Activated CD4-positive, alpha-beta memory T cell treated with anti-CD3 and anti-CD28 coated beads, Interleukin-2, amount 10 ng/mL, durations not matched to agents 7 days and 5 days (primary cell): Measurements from ENCODE around the gene BTAF1. TPM values are rescaled to one million over a fixed set of nuclear protein-coding genes. Genes with fewer than 3 reads are reported as not detected.
A peak's percentile ranks its signal among the peaks of the same experiment; 100 is the strongest.
"Not testable (repeated sequence)": the region's sequence is repeated elsewhere in the genome, so short reads cannot be mapped to it uniquely, and the experiment has no call there.

ENCODE experiments used
- CTCF ChIA-PET: fragments of 350-600 bp; sonication (Branson Sonifier 250); formaldehyde crosslinking; loops from one replicate; lab custom pipeline; 2021; ENCODE audit warnings: antibody characterized with exemption, inconsistent platforms; lab: Charles Lee
- POLR2A ChIA-PET: fragments of 350-600 bp; sonication (Branson Sonifier 250); formaldehyde crosslinking; loops from one replicate; lab custom pipeline; 2021; ENCODE audit warnings: antibody characterized with exemption; lab: Charles Lee
- DNase-seq: peaks from one replicate; pipeline ENCODE4 v3.0.0-alpha.2; 2020
- H3K27ac Mint-ChIP-seq: one replicate; pipeline ENCODE4 v1.8.0; 2021; ENCODE audit warnings: mild to moderate bottlenecking, mixed read lengths
- H3K27me3 Mint-ChIP-seq: one replicate; pipeline ENCODE4 v1.8.0; 2021; ENCODE audit warnings: mixed read lengths
- H3K36me3 Mint-ChIP-seq: one replicate; pipeline ENCODE4 v1.8.0; 2021; ENCODE audit warnings: low read depth, mixed read lengths
- H3K4me1 Mint-ChIP-seq: one replicate; pipeline ENCODE4 v1.8.0; 2021; ENCODE audit warnings: mixed read lengths
- H3K4me3 Mint-ChIP-seq: one replicate; pipeline ENCODE4 v1.8.0; 2021; ENCODE audit warnings: mild to moderate bottlenecking, mixed read lengths
- H3K9me3 Mint-ChIP-seq: one replicate; pipeline ENCODE4 v1.8.0; 2021; ENCODE audit warnings: mixed read lengths
- total RNA-seq, 2 experiments: library from RNA; stranded (reverse); gene quantifications; one replicate each; pipeline ENCODE4 v1.2.3, GENCODE V29; 2021

The BTAF1 gene
- total RNA-seq, 2 experiments from 2014 or later, result 51.3 to 54.9 TPM

DNA sequence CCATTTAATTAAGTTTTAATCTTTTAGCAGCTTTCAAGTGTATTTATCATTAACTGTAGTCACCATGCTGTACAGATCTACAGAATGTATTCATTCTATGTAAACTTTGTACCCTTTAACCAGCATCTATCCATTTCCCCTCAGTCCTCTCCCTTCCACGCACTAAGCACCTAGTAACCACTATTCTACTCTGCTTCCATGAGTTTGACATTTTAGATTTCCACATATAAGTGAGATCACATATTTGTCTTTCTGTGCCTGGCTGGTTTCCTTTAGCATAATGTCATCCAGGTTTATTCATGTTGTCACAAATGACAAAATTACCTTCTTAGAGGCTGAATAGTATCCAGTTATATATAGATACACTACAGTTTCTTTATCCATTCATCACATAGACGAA lies 79.7 kb downstream of the BTAF1 start:
- no peaks in the 10 kb centered on the region for H3K4me1 Mint-ChIP-seq
- H3K27me3 Mint-ChIP-seq, result no peaks in the 10 kb centered on the region
- POLR2A ChIA-PET, result interaction anchor here (0.7 kb wide), 1 partner anchor 125 kb away, joined by 3 read pairs; no protein-coding TSS in a partner anchor
- peaks cover 71% of the 10 kb centered on the region for H3K36me3 Mint-ChIP-seq
- H3K4me3 Mint-ChIP-seq, result no peak overlapping the region
- DNase-seq, result no peak
- no peaks in the 10 kb centered on the region for H3K9me3 Mint-ChIP-seq
- H3K27ac Mint-ChIP-seq, result no peak overlapping the region
- CTCF ChIA-PET, result no interaction called here

DNA sequence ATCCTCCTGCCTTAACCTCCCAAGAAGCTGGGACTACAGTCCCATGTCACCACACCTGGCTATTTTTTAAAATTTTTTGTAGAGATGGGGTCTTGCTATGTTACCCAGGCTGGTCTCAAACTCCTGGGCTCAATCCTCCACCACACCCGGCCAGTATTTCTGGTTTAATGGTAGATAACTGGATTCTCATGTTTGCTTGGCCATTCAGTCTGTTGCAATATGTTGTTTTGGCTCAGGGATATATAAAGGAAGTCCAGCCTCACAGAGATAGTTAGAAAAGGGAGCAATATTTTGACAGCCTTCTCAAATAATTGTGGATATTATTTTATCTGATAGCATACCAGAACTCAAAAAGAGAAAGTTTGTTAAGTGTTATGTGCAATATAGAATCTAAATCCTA lies 82.4 kb downstream of the BTAF1 start:
- Mint-ChIP-seq H3K27ac (no peak overlapping the region), H3K9me3 (no peaks in the 10 kb centered on the region), H3K4me3 (no peak overlapping the region), H3K36me3 (peaks cover 65% of the 10 kb centered on the region), H3K4me1 (peaks cover 13% of the 10 kb centered on the region), H3K27me3 (no peaks in the 10 kb centered on the region)
- DNase-seq, result no peak
- ChIA-PET CTCF (interaction anchor here (1.3 kb wide), 1 partner anchor 286 kb away, joined by 3 read pairs; no protein-coding TSS in a partner anchor), POLR2A (no interaction called here)

DNA sequence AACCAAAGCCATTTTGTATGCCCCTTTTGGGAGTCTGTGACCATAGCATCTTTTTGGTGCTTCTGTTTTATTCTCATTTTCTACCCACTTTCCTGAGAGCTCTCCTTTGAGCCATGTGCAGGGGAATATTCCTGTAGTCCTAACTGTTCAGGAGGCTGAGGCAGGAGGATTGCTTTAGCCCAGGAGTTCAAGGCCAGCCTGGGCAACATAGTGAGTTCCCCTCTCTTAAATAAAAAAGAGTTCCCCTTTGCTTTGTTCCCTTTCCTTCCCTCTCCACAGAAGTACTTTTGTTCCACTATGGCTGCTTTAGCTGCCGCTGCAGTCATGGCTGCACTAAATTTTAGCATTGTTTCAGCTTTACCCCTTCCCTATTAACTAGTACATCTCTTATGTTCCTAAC lies 85.9 kb downstream of the BTAF1 start:
- Mint-ChIP-seq H3K27me3 (no peaks in the 10 kb centered on the region), H3K9me3 (no peaks in the 10 kb centered on the region), H3K4me1 (peaks cover 16% of the 10 kb centered on the region), H3K27ac (no peak overlapping the region), H3K36me3 (peaks cover 56% of the 10 kb centered on the region), H3K4me3 (no peak overlapping the region)
- no peak for DNase-seq
- ChIA-PET POLR2A (interaction anchor here (1.3 kb wide), 1 partner anchor 9 kb away, joined by 3 read pairs; no protein-coding TSS in a partner anchor), CTCF (no interaction called here)

DNA sequence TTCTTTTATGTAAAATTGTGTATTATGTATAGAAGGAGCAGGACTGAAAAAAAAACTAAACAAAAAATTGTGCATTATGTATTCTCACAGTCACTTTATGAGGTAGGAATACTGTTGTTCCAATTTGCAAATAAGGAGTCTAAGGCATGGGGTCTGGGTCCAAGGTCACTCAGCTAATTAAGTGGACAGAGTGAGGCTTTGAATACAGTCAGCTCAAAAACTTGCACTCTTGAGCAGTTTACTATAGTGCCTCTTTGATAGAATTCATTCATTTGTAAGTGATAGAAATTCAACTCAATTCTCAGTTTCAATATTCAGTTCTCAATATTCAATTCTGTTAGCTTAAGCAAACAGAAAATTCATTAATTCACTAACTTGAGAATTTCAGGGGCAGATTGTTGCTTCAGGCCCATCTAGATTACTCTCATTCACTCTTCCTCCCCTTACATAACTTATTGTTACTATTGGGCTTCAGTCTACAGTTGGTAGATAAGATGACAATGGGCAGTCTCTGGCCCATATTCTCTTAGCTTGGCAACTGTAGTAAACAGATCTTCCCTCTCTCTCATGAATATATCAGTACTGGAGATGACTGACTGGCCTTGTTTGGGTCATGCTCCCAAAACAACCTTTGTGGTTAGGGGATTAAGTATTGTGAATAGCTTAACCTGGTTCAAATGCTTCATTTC lies 86.6 kb downstream of the BTAF1 start:
- no peaks in the 10 kb centered on the region for H3K27me3 Mint-ChIP-seq
- no peaks in the 10 kb centered on the region for H3K9me3 Mint-ChIP-seq
- DNase-seq, result no peak
- H3K4me3 Mint-ChIP-seq, result no peak overlapping the region
- peaks cover 16% of the 10 kb centered on the region for H3K4me1 Mint-ChIP-seq
- H3K27ac Mint-ChIP-seq, result no peak overlapping the region
- CTCF ChIA-PET, result no interaction called here
- POLR2A ChIA-PET, result interaction anchor here (1.3 kb wide), 1 partner anchor 9 kb away, joined by 3 read pairs; no protein-coding TSS in a partner anchor
- peaks cover 51% of the 10 kb centered on the region for H3K36me3 Mint-ChIP-seq

DNA sequence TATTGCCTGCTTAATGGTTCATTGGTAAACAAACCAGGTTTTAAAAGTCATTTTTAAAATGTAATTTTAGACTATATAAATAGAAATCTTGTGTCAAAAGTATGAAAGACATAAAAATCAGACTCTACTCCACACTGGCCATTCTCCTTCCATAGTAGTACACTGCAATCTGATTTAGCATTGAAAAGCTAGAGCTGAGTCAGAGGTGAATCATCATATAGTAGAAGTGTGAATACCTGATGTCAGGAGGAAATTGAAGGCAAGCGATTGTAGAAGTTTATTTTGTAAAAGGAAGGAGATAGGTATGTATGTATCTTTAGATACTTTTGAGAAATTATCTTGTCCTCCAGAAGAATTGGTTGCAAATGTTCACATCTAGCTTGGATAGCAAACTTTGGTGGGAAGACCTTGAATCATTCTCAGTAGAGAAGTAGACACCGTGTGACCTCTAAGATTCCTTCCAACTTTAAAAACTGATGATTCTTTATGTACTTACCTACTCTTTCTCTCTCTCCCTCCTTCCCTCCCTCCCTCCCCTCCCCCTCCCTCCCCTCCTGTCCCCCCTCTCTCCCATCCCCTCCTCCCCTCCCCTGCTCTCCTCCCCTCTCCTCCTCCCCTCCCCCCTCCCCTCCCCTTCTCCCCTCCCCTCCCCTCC lies 88.1 kb downstream of the BTAF1 start:
- no peak for DNase-seq
- Mint-ChIP-seq H3K36me3 (peaks cover 48% of the 10 kb centered on the region), H3K4me1 (peaks cover 16% of the 10 kb centered on the region), H3K27me3 (no peaks in the 10 kb centered on the region), H3K4me3 (no peak overlapping the region), H3K27ac (peak overlapping the region; percentile 34), H3K9me3 (no peaks in the 10 kb centered on the region)
- CTCF ChIA-PET, result no interaction called here
- POLR2A ChIA-PET, result no interaction called here

DNA sequence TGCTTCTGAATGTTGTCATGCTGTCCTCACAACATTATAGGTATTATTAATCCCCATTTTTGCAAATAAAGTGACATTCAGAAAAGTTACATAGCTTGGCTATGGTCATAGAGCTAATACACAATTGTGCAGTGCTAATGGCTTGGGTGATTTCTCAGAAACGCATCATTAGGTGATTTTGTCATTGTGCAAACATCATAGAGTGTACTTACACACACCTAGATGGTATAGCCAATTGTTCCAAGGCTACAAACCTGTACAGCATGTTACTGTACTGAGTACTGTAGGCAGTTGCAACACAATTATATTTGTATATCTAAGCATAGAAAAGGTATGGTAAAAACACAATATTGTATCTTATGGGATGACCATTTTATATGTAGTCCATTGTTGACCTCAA lies 91.0 kb downstream of the BTAF1 start:
- POLR2A ChIA-PET, result no interaction called here
- peaks cover 9% of the 10 kb centered on the region for H3K4me1 Mint-ChIP-seq
- H3K9me3 Mint-ChIP-seq, result no peaks in the 10 kb centered on the region
- no peak for DNase-seq
- H3K4me3 Mint-ChIP-seq, result no peak overlapping the region
- H3K36me3 Mint-ChIP-seq, result peaks cover 54% of the 10 kb centered on the region
- H3K27ac Mint-ChIP-seq, result no peak overlapping the region
- H3K27me3 Mint-ChIP-seq, result no peaks in the 10 kb centered on the region
- CTCF ChIA-PET, result no interaction called here

DNA sequence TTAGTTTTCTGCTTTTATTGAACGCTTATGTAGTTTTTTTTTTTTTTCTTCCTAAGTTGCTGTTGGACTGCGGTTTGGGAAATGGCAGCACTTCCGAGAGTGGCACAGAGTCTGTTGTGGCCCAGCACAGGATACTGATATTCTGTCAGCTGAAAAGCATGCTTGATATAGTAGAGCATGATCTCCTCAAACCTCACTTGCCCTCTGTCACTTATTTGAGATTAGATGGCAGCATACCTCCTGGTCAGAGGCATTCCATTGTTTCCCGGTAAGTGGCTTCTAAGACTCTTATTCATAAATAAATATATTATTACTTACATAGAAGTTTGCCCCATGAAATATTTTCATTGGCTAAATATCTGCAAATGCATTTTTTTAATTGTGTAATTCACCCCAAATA lies 101.1 kb downstream of the BTAF1 start:
- Mint-ChIP-seq H3K4me1 (no peaks in the 10 kb centered on the region), H3K36me3 (peaks cover 50% of the 10 kb centered on the region), H3K27me3 (no peaks in the 10 kb centered on the region), H3K4me3 (no peak overlapping the region), H3K27ac (no peak overlapping the region), H3K9me3 (no peaks in the 10 kb centered on the region)
- DNase-seq, result no peak
- CTCF ChIA-PET, result no interaction called here
- POLR2A ChIA-PET, result no interaction called here

DNA sequence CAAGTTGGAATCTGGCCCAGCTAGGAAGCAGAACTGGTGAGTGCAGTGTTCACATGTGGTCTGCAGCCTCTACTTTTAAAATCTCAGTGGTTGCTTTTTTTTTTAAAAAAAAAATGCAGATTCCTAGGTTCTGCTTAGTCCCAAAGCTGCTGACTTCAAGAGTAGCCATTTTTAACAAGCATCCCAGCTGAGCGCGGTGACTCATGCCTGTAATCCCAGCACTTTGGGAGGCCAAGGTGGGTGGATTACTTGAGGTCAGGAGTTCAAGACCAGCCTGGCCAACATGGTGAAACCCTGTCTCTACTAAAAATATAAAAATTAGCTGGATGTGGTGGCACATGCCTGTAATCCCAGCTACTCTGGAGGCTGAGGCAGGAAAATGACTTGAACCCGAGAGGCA lies 101.8 kb downstream of the BTAF1 start:
- H3K9me3 Mint-ChIP-seq, POLR2A ChIA-PET, H3K4me1 Mint-ChIP-seq, H3K27ac Mint-ChIP-seq, CTCF ChIA-PET, H3K4me3 Mint-ChIP-seq, DNase-seq, H3K27me3 Mint-ChIP-seq: not testable (repeated sequence)
- H3K36me3 Mint-ChIP-seq, result peaks cover 46% of the 10 kb centered on the region

DNA sequence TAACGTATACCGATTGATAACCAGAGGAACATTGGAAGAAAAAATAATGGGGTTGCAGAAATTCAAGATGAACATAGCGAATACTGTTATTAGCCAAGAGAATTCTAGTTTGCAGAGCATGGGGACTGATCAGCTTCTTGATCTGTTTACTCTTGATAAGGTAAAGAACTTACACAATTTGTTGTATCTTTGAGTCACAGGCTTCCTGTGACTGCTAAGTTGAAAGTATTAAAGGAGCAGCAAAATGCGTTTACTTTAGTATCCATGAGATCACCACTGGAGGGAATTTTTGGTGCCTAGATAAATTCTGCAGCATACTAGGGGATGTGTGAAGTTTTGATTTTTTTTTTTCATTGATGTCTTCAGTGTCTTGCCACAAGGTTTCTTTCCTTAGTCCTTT lies 103.6 kb downstream of the BTAF1 start:
- H3K4me1 Mint-ChIP-seq, result peaks cover 5% of the 10 kb centered on the region
- no peaks in the 10 kb centered on the region for H3K27me3 Mint-ChIP-seq
- no peak overlapping the region for H3K4me3 Mint-ChIP-seq
- ChIA-PET CTCF (no interaction called here), POLR2A (no interaction called here)
- peaks cover 54% of the 10 kb centered on the region for H3K36me3 Mint-ChIP-seq
- no peak for DNase-seq
- no peak overlapping the region for H3K27ac Mint-ChIP-seq
- H3K9me3 Mint-ChIP-seq, result no peaks in the 10 kb centered on the region

DNA sequence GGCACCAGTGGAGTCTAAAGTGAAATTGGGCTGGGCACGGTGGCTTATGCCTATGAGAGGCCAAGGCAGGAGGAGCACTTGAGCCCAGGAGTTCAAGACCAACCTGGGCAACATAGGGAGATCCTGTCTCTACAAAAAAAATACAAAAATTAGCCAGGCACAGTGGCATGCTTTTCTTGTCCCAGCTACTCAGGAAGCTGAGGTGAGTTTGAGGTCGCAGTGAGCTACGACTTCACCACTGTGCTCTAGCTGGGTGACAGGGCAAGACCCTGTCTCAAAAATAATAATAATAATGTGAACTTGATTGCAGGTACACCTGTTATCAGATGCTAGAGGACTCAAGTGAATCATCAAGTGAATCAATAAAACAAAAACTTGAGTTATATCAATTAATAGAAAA lies 108.0 kb downstream of the BTAF1 start:
- no peak for DNase-seq
- Mint-ChIP-seq H3K4me1 (peaks cover 5% of the 10 kb centered on the region), H3K36me3 (peaks cover 56% of the 10 kb centered on the region), H3K9me3 (no peaks in the 10 kb centered on the region), H3K27me3 (no peaks in the 10 kb centered on the region), H3K27ac (no peak overlapping the region), H3K4me3 (no peak overlapping the region)
- CTCF ChIA-PET, result no interaction called here
- POLR2A ChIA-PET, result no interaction called here

DNA sequence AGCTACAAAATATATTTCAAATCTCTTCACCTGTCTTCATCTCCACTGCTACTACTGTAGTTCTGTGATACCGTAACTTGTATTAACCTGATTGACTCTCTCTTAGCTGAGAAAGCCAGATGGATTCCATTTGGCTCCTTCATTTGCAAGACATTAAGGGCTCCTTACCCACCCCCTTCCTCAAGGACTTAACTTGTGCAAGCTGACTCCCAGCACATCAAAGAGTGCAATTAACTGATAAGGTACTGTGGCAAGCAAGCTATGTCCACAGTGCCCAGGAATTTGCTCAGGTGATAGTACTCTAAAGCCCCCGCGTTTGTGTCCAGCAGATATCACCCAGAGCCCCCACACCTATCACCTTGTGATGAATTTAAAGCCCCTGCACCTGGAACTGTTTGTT lies 109.5 kb downstream of the BTAF1 start:
- H3K4me3 Mint-ChIP-seq, POLR2A ChIA-PET, H3K9me3 Mint-ChIP-seq, H3K4me1 Mint-ChIP-seq, H3K27ac Mint-ChIP-seq, CTCF ChIA-PET, H3K27me3 Mint-ChIP-seq, DNase-seq: not testable (repeated sequence)
- peaks cover 41% of the 10 kb centered on the region for H3K36me3 Mint-ChIP-seq

DNA sequence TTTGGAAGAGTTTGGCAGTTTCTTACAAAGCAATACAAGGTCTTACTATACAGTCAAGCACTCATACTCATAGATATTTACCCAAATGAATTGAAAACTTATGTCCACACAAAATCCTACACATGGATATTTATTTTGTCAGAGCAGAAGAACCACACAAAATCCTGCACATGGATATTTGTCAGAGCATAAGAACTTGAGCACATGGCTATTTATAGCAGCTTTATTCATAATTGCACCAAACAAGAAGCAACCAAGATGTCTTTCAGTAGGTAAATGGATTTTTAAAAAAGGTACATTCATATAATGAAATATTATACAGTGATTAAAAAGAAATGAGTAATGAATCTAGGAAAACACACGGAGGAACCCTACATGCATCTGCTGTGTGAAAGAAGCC lies 115.4 kb downstream of the BTAF1 start:
- H3K36me3 Mint-ChIP-seq, result peaks cover 5% of the 10 kb centered on the region
- no peaks in the 10 kb centered on the region for H3K9me3 Mint-ChIP-seq
- ChIA-PET POLR2A (no interaction called here), CTCF (interaction anchor here (1.4 kb wide), 1 partner anchor 16 kb away, joined by 3 read pairs; no protein-coding TSS in a partner anchor)
- no peak overlapping the region for H3K4me3 Mint-ChIP-seq
- DNase-seq, result no peak
- no peaks in the 10 kb centered on the region for H3K4me1 Mint-ChIP-seq
- no peaks in the 10 kb centered on the region for H3K27me3 Mint-ChIP-seq
- H3K27ac Mint-ChIP-seq, result no peak overlapping the region

DNA sequence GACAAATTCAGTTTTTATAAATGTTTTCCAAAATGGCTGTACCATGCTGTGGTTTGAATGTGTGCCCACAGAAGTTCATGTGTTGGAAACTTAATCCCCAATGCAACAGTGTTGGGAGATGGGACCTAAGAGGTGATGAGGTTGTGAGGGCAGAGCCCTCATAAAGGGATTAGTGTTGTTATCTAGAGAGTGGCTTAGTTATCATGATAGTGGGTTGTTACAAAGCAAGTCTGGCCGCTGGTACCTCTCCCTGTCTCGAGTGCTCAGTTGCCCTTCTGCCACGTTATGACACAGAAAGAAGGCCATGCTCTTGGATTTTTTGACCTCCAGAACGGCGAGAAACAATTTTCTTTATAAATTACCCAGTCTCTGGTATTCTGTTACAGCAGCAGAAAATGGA lies 119.0 kb downstream of the BTAF1 start:
- Mint-ChIP-seq H3K27ac (no peak overlapping the region), H3K9me3 (no peaks in the 10 kb centered on the region), H3K27me3 (no peaks in the 10 kb centered on the region), H3K4me1 (peaks cover 2% of the 10 kb centered on the region), H3K4me3 (no peak overlapping the region), H3K36me3 (no peaks in the 10 kb centered on the region)
- ChIA-PET CTCF (no interaction called here), POLR2A (no interaction called here)
- DNase-seq, result no peak
